GM23338 (cell line): ENCODE measurements around the gene DNAJC7.

Experiments
- EZH2 ChIP-seq: fragments of 200-600 bp; sonication (generic); IDR thresholded peaks from one replicate; pipeline ENCODE4 v1.8.0; 2017; ENCODE audit warnings: antibody characterized with exemption, mild to moderate bottlenecking, low read depth; ENCODE audit not compliant: unreplicated experiment
- POLR2AphosphoS5 ChIP-seq: IDR thresholded peaks from 2 replicates; pipeline ENCODE4 v1.6.1; 2016; ENCODE audit warnings: antibody characterized with exemption, low read depth
- REST ChIP-seq: IDR thresholded peaks from one replicate; pipeline ENCODE4 v1.6.1; 2018; ENCODE audit warnings: antibody characterized with exemption; ENCODE audit not compliant: unreplicated experiment
- TF ChIP-seq, protein P1 (sequence below), 2 experiments: fragments of 200-600 bp in 1 of 2; sonication (generic) in 1 of 2; conservative IDR thresholded peaks; 2 replicates each; pipeline versions ENCODE4 v1.5.1 to v1.6.1; 2016 to 2017; ENCODE audit warnings: antibody characterized with exemption in 2 of 2, low read depth in 2 of 2, mild to moderate bottlenecking in 2 of 2, moderate library complexity in 1 of 2

DNA sequence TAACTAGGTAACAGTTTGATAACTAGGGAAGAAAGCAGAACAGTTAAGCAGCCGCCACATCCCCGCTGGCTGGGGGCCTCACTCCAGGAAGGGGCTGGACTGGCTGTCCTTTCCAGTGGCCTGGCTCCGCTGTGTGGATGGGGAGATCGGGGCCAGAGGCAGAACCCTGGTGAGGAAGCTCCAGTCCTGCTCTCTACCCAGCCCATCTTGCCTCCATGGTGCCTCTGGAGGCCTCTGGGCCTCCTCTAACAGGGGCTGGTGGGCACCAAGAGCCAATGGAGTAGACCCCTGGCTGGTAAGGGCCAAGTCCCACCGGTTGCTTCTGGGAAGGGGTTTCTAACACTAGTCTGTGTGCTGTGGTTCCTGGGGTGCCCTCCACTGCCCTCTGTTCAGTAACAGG is 42.6 kb downstream of the DNAJC7 start:
- TF ChIP-seq, protein P1, sequence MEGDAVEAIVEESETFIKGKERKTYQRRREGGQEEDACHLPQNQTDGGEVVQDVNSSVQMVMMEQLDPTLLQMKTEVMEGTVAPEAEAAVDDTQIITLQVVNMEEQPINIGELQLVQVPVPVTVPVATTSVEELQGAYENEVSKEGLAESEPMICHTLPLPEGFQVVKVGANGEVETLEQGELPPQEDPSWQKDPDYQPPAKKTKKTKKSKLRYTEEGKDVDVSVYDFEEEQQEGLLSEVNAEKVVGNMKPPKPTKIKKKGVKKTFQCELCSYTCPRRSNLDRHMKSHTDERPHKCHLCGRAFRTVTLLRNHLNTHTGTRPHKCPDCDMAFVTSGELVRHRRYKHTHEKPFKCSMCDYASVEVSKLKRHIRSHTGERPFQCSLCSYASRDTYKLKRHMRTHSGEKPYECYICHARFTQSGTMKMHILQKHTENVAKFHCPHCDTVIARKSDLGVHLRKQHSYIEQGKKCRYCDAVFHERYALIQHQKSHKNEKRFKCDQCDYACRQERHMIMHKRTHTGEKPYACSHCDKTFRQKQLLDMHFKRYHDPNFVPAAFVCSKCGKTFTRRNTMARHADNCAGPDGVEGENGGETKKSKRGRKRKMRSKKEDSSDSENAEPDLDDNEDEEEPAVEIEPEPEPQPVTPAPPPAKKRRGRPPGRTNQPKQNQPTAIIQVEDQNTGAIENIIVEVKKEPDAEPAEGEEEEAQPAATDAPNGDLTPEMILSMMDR (conservative IDR thresholded peaks at IDR 0.05; ENCODE audit: low read depth in 2 of 2) = no peak
- TF ChIP-seq POLR2AphosphoS5 = no peak
- no peak for TF ChIP-seq REST
- TF ChIP-seq EZH2 = no peak
